HG02885 (cell line): Measurements from ENCODE around the gene NUDCD2.
"Not testable (repeated sequence)": the region's sequence is repeated elsewhere in the genome, so short reads cannot be mapped to it uniquely, and the experiment has no call there.

Experiments
- ATAC-seq: cut with Tn5 transposase; IDR thresholded peaks from one replicate; pipeline ENCODE4 v1.9.1; 2021; ENCODE audit warnings: mild to moderate bottlenecking; ENCODE audit not compliant: unreplicated experiment, poor library complexity

NUDCD2 gene

DNA sequence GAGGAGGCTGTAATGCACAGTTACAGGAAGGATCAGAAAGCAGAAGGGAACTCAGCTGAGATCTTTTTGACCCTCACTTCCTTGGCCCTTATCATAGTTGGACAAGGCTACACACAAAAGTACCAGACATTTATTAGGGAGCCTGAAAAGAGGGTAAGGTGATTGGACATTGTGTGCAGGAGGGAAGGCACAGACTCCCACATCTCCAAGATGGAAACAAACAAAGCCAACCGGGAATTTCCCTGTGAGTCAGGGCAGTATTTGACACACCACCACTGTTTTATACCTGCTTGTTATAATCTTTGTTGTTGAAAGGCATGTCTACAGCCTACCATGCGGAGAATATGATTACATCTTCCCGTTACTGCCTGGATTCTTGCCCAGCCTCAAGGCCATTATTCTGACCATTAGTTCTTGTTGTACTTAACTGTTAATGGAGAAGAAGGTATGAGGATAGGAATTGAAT, 25.5 kb downstream of the NUDCD2 start:
- ATAC-seq, result no peak

DNA sequence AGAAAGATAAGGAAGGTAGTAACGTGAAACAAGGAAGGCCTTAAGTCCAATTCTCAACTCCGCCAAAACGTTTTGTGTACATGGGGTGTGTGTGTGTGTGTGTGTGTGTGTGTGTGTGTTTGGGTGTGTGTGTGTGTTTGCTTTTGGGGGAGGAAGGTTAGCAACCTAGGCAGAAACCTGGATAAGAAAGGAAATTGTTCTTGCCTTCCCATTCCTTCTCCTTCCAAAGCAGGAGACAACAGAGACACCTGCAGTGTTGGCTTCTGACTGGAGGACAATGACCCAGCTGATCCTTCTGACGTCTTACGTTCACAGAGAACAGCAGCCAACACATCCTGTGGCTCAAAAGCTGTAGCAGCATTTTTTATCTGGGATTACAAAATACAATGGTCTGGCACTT, 26.6 kb downstream of the NUDCD2 start:
- no peak for ATAC-seq

DNA sequence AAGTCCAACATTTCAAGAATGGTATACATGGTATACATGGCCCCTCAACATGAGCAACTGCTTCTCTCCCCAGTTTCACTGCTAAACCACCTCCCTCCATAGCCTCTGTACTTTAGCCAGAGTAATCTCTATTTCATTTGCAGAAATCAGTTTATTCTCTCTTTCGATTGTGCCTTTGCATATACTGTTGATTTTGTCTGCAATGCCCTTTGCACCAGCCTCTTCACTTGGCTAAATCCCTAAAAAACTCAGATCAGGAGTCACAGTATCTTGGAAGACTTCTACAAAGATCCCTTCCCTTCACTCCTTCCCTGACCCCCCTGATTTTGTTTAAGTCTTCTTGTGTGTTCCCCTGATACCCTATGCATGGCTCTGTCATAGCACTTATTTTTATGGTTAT, 27.4 kb downstream of the NUDCD2 start:
- ATAC-seq, result no peak

DNA sequence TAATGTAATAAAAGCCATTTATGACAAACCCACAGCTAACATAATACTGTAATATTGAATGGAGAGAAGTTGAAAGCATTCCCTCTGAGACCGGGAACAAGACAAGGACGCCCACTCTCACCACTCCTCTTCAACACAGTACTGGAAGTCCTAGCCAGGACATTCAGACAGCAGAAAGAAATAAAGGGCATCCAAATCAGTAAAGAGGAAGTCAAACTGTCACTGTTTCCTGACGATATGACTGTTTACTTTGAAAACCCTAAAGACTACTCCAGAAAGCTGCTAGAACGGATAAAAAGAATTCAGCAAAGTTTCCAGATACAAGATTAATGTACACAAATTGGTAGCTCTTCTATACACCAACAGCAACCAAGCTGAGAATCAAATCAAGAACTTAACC, 33.8 kb downstream of the NUDCD2 start:
- ATAC-seq, result not testable (repeated sequence)

DNA sequence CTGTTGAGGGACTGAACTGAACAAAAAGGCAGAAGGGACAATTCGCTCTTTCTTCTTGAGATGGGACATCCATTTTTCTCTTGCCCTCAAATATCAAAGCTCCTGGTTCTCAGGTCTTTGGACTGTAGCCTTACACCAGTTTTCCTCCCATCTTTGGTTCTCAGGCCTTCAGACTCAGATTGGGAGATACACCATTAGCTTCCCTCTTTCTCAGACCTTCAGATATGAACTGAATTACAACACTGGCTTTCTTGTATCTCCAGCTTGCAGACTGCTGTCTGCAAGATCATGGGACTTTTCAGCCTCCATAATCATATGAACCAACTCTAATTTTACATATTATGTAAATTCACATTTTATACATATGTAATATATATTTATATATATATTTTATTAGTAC, 35.1 kb downstream of the NUDCD2 start:
- ATAC-seq, result no peak

DNA sequence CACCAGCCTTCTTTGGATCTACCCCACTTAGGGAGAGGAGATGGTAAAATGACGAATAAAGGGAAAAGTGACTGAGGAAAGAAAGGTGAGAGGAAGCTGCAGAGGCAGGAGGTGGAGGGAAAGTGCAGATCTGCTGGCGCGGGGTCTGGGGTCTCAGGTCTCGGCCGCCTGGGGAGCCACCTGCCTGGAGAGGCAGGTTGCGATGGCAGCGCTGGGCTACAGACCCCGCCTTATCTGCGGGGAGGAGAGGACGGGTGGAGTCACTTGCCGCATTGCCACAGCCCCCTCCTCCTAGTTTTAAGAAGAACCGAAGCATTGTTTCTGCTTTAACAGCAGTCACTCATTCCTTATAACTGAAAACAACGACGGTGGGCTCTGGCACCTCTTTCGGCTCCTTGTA, 44.2 kb downstream of the NUDCD2 start:
- ATAC-seq, result not testable (repeated sequence)

DNA sequence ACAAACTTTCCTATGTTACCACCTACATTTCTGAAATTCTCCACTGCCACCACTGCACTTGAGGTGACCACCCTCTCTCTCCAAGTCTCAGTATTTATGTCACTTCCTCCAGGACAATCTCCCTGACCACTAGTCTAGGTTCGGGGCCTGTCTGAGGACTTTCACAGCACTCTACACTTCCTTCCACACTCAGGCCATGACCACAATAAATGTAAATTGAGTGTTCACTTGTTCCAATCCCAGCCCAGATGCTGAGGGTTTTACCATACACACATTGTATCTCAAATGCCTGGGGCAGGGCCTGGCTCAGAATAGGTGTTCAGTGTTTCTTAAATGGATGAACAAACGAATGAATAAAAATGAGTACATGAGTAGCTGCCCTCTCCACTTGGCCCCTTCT, 49.4 kb downstream of the NUDCD2 start:
- ATAC-seq, result peak; percentile 35

DNA sequence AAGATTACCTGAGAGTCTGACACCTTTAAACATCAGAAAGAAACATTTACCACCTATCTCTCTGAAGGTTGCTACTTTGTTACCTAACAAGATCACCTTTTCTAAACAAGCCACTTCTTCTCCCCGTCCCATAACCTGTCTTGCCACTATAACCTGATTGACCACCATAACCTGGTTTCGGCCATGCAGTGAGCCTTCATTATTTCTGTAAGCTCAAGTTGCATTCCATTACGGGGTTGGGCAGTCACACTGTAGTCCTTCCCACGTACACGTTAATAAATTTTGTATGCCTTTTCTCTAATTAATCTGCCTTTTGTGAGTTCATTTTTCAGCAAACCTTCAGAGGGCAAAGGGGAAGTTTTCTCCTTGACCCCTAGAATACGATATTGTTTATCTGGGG, 50.5 kb downstream of the NUDCD2 start:
- no peak for ATAC-seq

DNA sequence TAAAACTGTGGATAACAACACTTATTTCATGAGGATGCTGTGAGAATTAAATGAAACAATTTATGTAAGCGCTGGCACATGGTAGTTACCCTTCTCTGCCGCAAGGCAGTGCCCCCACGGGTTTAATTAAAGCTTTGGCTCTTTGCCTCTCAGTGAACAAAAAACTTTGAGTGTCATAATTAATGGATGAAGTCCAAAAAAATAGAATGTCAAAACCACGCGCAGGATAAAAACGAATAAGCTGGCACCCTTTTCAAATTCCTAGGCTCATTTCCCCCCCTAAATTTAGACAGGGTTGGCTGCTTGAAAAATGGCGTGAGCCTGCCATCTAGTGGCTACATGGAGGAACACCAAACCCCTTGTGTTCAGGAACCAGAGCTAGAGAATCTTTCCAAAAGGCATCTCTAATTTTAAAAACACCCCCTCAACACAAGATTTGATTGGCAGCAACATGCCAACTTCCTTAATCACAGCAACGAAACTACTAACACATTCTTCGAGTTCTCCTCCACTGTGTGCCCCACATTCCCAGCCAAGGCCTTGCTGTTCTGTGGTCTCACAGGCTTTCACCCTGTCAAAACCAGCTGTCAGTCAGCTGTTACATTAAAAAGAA, 51.5 kb downstream of the NUDCD2 start:
- peak; percentile 60 for ATAC-seq

DNA sequence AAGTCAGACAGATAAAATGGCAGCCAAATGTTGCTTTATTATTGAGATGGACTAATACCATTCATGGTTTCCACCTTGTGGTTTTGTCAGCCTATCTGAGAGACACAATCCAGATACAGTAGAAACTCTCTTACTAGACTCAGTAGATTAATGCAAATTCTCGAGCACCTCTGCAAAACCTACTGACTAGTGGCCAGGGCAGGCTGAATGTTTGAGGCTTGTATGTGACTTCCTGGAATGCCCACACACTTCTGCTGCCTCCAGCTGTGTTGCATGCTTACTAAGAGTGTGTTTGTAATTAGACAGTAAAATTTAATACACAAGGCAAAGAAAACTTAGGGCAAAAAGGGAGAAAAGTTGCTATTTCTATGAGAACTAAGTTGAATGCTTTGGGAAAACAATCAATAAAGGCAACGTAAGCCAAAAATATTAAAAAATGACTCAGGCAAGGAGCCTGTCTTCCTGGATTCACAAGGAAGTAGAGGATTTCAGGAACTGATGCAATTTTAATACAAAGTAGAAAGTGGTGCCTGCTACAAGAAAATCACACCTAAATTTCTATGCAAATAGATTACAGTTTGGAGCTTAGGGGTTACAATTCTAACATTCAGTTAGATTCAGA, 52.8 kb downstream of the NUDCD2 start:
- ATAC-seq, result peak; percentile 91

DNA sequence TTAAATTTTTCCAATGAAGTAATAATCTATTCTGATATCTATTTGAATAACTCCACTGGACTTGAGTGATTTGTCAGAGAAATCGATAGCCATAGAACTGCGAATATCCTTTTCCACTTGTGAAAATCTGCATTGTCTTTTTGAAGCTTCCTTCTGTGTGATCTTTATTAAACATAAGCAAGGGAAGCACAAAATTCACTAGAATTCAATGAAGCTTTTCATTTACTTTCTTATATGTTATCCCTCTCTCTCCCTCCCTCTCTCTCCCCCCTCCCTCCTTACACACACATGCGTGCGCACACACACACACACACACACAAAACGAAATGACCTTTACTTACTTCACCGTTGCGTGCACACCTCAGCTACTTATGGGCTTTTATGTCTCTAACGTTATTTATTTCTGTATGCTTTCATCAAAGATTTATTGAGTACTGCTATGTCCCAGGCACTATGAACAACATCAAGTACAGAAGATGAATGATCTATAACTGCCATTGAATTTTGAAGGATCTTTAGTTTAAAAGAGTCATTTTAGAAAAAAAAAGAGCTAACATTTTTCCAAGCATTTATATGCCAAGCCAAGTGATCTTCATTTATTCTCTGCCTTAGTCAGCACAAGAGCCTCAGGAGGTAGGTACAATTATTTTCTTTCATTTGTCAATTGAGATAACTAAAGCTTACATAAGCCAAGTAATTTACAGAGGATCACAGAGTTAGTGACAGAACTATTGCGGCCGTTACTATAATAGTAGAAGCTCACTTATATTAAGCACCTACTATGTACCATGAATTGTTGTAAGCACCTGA, 55.3 kb downstream of the NUDCD2 start:
- ATAC-seq, result no peak

DNA sequence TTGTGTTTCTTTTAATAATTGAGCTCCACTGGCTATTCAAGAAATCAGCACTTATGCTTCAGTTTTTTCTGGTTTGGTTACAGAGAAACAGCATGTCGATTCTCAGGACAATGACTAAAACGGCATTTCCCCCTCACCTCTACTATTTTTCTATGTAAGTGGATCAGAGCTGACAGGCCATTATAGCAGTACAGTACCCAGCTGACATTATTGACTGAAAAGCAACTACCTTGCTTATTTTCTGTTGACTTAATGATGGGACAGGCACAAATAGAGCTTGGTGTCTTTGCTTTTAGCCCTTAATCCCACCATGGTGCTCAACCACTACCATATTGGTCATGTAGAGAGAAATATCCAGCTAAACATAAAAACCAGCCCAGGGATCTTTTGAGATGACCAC, 57.9 kb downstream of the NUDCD2 start:
- ATAC-seq, result no peak

DNA sequence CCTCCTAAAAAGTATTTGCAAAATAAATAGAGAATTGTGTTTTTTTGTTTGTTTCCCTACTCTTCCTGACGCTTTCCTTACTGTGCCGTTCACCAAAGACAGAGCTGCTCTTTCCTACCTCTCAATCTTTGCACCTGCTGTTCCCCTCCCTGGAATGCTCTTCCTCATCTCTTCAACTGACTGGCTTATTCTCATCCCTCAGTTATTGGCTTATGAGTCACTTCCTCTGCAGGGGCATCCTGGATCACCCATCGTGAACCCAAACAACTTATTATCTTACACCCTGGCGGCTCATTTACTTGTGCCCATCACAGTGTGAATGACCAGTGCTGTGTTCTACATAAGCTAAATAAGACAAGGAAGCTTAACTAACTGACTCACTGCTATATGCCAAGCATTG, 58.6 kb downstream of the NUDCD2 start:
- ATAC-seq, result no peak

DNA sequence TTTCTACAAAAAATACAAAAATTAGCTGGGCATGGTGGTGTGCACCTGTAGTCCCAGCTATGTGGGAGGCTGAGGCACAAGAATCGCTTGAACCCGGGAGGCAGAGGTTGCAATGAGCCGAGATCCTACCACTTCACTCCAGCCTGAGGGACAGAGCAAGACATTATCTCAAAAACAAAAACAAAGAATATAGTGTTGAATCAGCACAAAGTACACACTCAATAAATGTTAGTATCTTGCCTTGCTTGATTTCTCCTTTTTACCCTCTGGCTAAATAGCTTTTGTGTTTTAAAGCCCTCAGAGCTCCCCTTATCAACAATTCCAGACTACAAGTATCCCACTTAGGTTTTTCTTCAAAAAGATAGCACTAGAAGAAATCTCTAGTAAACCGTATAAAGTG, 60.0 kb downstream of the NUDCD2 start:
- no peak for ATAC-seq

DNA sequence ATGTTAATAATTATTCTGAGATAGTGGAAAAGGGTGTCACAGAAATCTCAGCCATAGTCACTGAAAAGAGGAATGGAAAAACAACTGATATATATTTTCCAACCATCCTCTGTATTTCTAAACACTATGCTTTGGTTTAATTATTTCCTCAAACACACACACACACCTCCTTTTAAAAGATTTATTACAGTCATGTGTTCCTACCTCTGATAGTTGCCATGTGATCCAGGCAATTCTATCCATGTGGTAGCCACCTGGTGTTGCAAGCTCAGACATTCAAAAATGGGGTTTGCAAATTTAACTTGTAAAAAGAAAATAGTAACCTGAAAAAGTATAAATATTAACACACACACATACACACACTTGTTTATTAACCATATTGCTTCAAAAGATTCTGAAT, 62.5 kb downstream of the NUDCD2 start:
- ATAC-seq, result no peak

DNA sequence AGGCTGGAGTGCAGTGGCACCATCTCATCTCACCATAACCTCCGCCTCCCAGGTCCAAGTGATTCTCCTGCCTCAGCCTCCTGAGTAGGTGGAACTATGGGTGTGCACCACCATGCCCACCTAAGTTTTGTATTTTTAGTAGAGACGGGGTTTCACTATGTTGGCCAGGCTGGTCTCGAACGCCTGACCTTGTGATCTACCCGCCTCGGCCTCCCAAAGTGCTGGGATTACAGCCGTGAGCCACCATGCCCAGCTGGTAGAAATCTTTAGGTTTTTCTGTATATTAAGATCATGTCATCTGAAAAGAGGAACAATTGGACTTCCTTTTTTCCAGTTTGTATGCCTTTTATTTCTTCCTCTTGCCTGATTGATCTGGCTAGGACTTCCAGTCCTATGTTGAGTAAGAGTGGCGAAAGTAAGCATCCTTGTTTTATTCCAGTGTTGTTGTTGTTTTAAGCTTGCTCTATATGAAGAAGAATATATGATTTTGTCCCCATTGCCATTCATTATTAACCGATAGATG, 63.0 kb downstream of the NUDCD2 start:
- not testable (repeated sequence) for ATAC-seq
